SU-DHL-6 (cell line): Measurements from ENCODE around the gene TMEM190.

Experiments
- EZH2phosphoT487 ChIP-seq: fragments of 200-600 bp; sonication (generic), shearing (Covaris generic); conservative IDR thresholded peaks from 2 replicates; pipeline ENCODE4 v1.6.1; 2018; ENCODE audit warnings: mild to moderate bottlenecking, antibody characterized with exemption, low read length, moderate library complexity, mixed read lengths
- TF ChIP-seq, protein P1 (sequence below): fragments of 200-600 bp; sonication (generic); IDR thresholded peaks from one replicate; pipeline ENCODE4 v1.5.1; 2017; ENCODE audit warnings: antibody characterized with exemption, mild to moderate bottlenecking, low read length, moderate library complexity; ENCODE audit not compliant: insufficient read depth, poor library complexity, severe bottlenecking

DNA sequence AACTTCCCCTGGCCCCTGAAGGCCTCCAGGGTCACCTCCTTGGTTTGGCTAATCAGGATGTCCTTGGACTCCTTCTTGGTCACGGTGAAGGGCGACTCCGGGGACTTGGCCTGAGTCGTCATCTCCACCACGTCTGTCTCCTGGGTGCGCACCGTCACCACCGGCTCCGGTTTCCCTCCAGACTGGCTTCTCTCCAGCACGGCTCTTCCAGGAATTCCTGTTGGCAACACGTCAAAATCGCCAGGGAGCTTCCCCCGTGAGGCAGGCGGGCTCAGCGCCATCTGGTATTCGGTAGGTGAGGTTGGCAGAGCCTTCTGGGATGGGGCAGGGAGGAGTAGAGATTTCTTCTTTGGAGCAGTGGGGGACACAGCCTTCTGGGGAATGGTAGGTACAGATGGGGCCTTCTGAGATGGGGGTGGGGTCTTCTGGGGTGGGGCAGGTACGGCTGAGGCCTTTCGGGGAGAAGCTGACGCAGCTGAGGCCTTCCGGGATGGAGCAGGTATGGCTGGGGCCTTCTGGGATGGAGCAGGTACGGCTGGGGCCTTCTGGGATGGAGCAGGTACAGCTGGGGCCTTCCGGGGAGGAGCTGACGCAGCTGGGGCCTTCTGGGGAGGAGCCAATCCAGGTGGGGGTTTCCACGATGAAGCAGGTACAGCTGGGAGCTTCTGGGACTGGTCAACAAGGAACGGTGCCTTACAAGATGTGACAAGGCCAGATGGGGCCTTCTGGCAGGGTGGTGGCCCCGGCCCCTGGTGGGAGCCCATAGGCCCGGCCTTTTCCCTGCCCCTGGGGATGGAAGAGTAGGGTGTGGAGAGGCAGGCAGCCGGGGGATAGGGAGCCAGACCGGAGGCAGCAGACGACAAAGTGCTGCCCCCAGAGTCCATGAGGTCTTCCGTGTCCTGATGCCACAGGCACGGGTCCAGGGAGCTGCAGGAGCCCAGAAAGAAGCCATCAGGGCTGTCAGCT is 17.4 kb upstream of the TMEM190 start:
- TF ChIP-seq, protein P1, sequence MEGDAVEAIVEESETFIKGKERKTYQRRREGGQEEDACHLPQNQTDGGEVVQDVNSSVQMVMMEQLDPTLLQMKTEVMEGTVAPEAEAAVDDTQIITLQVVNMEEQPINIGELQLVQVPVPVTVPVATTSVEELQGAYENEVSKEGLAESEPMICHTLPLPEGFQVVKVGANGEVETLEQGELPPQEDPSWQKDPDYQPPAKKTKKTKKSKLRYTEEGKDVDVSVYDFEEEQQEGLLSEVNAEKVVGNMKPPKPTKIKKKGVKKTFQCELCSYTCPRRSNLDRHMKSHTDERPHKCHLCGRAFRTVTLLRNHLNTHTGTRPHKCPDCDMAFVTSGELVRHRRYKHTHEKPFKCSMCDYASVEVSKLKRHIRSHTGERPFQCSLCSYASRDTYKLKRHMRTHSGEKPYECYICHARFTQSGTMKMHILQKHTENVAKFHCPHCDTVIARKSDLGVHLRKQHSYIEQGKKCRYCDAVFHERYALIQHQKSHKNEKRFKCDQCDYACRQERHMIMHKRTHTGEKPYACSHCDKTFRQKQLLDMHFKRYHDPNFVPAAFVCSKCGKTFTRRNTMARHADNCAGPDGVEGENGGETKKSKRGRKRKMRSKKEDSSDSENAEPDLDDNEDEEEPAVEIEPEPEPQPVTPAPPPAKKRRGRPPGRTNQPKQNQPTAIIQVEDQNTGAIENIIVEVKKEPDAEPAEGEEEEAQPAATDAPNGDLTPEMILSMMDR: no peak
- TF ChIP-seq EZH2phosphoT487: no peak
